Ammon's horn (tissue), 1 donor: Measurements from ENCODE around the gene TMEM131L.
"Not testable (repeated sequence)": the region's sequence is repeated elsewhere in the genome, so short reads cannot be mapped to it uniquely, and the experiment has no call there.

ENCODE experiments used
- DNase-seq: peaks from one replicate; pipeline ENCODE4 v3.0.0-alpha.2; 2016; ENCODE audit warnings: low spot score

TMEM131L gene

DNA sequence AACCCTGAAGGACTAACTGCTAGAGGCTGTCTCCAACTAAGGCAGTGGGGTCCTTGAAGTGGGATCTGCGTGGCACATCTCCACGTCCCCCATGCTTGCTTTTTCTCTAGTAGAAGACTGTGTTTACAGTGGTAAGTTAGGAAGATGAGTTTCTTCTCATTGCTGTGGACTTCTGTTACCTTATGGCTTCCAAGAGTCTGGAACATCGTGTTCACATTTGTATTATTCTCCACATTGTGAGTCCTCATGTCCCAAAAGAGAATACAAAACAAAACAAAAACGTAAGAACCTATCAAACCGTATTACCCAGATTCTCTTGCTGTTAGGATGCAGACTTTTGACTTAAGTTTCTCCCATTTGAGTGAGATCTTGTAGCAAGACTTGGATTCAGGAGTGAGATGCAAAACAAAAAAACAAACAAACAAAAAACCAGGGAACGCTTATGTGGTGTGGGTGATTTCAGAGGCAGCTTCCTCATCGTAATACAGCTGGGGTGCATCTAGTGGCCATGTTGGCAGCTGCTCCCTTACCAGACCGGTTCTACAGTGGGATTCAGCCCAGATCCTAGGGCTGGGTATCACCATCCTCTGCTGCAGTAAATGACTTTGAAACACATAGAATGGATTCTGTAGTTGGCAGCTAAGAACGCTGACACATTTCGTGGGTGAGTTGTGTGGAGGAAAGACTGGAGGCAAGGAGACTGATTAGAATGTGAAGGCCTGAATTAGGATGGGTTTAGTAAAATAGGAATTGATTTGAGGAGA lies 41.3 kb downstream of the TMEM131L start:
- DNase-seq, result no peak

DNA sequence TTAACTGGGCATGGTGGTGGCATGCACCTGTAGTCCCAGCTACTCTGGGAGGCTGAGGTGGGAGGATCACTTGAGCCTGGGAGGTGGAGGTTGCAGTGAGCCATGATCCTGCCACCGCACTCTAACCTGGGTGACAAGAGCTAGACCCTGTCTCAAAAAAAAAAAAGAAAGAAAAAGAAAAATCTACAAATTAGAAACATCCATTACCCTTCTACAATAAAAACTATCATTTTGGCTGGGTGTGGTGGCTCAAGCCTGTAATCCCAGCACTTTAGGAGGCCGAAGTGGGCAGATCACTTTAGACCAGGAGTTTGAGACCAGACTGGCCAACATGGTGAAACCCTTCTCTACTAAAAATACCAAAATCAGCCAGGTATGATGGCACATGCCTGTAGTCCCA lies 43.1 kb downstream of the TMEM131L start:
- DNase-seq, result not testable (repeated sequence)

DNA sequence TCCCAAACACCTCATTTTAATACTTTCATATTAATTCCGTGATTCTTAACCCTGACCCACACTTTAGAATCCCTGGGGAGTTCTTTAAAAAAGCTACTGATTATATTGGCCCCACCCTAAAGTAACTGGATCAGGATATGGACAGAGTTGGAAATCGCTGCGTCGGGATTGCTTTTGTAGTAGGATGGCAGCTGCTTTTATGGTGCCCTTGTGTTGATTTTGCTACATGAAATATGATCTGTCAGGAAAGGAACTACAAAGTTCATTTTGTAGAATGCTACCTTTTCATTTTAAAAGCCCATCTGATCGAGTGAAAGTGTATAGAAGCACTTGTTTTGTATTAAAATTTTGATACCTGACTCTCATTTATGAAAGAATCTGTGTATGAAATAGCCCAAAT lies 43.6 kb downstream of the TMEM131L start:
- DNase-seq, result no peak

DNA sequence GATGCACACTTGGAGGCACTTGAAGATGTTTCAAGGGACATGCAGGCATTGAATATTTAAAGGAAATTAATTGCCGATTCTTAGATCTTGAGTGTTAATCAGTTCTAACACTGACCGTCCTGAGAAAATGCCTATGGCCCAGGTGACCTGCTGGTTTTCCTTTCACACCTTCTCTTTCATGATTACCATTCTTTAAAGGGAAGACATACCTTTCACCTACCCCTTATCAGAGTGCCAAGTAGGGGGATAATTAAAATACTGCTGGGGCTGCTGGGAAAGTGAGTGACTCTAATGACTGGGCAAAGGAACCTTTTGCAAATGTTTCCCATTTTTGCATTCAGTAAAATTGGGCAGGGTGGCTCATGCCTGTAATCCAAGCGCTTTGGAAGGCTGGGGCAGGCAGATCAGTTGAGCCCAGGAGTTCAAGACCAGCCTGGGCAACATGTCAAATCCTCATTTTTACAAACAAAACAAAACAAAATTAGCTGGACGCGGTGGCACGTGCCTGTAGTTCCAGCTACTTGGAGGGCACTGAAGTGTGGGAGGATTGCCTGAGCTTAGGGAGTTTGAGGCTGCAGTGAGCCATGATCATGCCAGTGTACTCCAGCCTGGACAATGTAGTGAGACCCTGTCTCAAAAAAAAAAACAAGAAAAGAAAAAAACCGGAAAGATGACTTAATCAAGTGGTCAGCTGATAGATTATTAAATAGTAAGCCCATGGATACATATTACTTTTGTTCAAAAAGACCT lies 44.3 kb downstream of the TMEM131L start:
- no peak for DNase-seq

GRCh38 chr4:153511104-153511503 lies 44.9 kb downstream of the TMEM131L start:
- no peak for DNase-seq

- no peak for DNase-seq
Measured at GRCh38 chr4:153512162-153512852, 46.1 kb downstream of the TMEM131L start.

DNA sequence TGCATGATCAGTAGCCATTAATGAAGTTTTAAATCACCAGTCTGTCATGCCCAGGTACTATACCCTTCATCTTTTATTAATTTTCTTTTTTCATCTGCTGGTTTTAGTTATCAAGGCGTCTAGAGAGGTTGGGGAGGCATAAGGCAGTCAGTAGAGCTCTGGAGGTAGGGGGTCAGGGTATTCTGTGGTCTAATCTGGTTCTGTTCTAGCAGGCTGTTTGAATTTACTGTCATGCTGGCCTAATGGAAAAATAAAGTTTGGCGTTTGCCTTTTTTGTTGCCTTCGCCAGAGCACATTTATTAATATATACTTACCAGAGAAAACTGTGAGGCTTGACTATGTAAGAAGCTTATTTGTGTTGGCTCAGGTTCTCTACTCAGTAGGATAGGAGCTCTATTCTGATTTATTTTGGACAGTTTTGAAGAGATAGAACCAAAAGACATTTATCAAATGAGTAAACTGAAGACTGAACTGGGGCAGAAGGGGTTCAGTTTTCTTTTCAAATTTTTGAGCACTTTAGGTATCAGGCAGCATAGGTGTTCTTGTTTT lies 46.9 kb downstream of the TMEM131L start:
- DNase-seq, result no peak

DNA sequence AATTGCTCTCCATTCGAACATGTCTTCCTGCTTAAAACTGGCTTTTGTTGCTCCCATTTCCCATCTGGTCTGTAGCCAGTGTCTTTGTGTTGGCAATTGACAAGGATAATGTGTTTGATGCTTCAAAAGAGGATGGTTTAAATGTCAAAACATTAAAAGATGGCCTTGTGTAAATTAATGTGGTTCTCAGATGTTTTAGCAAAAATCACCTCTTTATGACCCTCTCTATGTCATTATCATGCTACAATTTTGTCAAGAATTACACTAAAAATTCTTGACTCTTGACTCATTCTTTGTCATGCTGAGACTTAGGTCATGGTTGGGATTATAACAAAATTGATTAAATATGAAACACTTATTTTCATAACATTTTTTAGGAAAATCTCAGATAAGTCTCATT lies 47.4 kb downstream of the TMEM131L start:
- DNase-seq, result no peak

- DNase-seq, result no peak
Measured at GRCh38 chr4:153514001-153514526, 47.9 kb downstream of the TMEM131L start.

- no peak for DNase-seq
Measured at GRCh38 chr4:153514688-153515426, 48.7 kb downstream of the TMEM131L start.

DNA sequence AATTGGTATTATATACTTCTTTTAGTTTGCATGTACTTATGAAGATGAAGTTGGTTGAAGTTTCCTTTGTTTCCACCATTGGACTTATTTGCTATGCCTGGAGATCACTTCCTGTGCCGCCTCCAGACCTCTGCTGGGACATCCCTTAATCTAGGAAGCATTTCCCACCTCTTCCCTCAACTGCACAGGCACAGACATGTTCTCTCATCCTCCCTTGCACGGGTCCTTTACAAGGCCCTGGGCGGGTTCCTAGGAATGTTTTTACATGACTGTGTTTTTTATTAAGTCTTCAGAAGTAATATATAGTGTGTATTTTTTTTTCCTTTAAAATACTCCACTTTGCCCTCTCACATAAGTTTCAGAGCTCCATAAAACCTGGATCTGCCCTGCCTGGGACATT lies 51.0 kb downstream of the TMEM131L start:
- DNase-seq, result no peak

DNA sequence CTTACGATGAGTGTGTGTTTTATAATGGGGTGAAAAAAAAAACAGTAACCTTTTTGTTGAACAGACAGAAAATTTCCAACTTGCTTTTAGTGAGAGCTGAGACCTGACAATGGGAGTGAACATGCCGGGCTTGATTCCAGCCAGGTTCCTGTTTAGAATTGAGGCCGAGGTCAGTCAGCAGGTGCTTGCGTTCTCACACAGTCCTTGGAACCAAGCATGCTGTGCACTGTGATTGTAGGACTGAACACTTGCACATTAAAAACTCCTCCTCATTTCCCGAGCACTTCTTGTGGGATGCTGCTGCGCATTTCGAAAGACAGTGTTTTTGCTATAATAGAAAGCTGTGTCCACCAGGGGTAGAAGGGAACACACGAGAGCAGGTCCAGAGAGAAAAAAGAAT lies 51.8 kb downstream of the TMEM131L start:
- DNase-seq, result no peak

- no peak for DNase-seq
Measured at GRCh38 chr4:153518637-153519389, 52.7 kb downstream of the TMEM131L start.

GRCh38 chr4:153519687-153520086 lies 53.5 kb downstream of the TMEM131L start:
- DNase-seq, result no peak

GRCh38 chr4:153520227-153520626 lies 54.1 kb downstream of the TMEM131L start:
- no peak for DNase-seq

- no peak for DNase-seq
Measured at GRCh38 chr4:153520801-153521329, 54.7 kb downstream of the TMEM131L start.

DNA sequence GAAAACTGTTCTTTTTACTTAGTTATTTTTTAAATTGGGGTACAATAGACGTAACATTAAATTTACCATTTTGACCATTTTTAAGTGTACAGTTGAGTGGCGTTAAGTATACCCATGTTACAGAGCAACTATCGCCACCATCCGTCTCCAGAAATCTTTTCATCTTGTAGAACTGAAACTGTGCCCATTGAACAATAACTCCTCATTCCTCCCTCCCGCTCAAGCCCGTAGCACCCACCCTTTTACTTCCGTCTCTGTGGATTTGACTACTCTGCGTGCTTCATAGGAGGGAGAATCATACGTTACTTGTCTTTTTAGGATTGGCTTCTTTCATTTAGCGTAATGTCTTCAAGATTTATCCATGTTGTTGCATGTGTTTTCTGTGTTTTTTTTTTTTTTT lies 55.3 kb downstream of the TMEM131L start:
- no peak for DNase-seq

DNA sequence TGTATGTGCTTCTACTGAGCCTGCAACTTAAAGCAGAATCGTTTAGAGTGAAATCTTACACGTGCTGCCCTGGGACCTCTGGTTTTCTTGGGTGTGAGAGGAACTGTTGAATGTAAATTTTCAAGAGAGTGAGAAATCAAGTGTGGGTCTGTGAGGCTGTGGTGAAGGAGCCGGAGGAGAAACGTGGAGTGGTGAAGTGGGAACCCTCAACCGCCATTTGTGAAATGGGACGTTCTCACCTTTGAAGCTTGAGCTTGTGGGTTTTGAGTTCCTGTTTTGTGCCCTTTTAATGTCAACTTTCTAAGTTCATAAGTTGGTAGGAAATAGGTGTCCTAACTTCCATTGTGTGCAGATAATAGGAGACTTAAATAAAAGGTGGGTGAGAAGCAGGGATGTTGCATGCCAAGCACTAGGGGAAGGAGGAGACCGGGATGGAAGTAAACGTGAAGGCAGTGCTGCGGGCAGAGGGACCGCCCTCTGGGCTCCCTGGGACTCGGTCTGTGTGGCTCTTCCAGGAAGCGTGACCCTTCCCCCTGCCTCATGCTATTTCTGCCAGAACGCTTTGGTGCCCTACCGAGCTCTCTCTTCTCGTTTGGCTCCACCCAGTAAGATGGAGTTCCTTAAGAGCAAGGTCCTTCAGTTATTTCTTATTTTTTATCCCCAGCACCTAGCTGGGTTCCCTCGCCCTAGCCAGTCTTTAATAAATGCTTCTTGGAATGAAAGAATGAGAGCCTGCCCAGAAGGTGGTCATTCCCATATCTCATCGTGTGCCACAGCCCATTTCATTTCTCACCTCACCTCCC lies 56.0 kb downstream of the TMEM131L start:
- DNase-seq, result no peak

GRCh38 chr4:153522802-153523094 lies 56.6 kb downstream of the TMEM131L start:
- no peak for DNase-seq

DNA sequence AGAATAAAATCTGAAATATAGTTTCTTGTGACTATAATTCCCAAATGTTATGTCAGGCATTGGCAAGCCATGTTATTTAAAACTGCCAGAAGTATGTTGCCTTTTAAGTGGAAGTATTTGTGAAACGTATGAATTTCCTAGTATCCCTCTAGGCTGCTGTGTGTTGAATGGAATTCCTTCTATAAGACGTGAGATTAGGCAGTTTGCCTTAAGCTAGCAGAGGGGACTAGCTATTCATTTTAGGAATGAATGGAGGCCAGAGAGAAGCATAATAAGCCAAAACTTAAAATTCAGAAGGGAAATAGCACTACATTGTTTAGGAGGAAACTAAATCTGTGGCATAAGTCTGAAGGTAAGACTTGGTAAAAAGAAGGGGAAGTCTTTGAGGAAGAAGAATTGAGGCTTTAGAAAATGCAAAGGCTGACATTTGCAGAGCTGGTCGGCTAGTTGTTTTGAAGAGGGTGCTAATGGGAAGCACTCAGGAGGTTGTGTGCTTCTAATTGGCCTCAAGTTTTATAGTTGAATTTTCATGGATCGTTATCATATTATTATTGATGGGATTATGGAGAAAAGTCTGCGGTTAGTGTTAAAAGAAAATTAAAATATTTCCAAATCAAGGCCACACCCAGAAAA lies 57.1 kb downstream of the TMEM131L start:
- DNase-seq, result no peak
